Hepatocyte (in vitro differentiated cells): Measurements from ENCODE around the gene AGGF1.

Experiments used
- EZH2 ChIP-seq: fragments of 200-600 bp; sonication (generic); IDR thresholded peaks from 2 replicates; pipeline ENCODE4 v1.6.1; 2016; ENCODE audit warnings: antibody characterized with exemption, mild to moderate bottlenecking, borderline replicate concordance
- EZH2phosphoT487 ChIP-seq: fragments of 200-600 bp; sonication (generic); IDR thresholded peaks from one replicate; pipeline ENCODE4 v1.6.1; 2018; ENCODE audit warnings: antibody characterized with exemption, mild to moderate bottlenecking, low read depth, moderate library complexity; ENCODE audit not compliant: unreplicated experiment, severe bottlenecking
- TF ChIP-seq, protein P1 (sequence below): fragments of 200-600 bp; sonication (generic); IDR thresholded peaks from 2 replicates; pipeline ENCODE4 v1.5.1; 2016; ENCODE audit warnings: antibody characterized with exemption, mild to moderate bottlenecking; ENCODE audit not compliant: poor library complexity

DNA sequence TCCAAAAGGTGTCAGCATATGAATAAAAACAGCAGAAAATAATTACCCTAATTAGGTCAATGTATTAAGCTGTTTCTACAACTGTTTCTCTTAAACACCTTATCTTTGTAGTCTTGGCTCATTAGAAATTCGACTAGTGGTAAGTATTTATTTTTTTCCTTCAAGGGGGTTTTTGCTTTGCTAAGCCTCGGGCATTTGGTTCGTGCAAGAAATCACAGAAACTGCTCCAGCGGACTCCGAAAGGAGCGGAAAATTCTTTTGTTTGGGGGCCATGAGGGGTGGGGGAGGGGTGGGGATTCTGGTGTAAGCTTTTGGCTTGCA, 56.1 kb downstream of the AGGF1 start:
- TF ChIP-seq, protein P1, sequence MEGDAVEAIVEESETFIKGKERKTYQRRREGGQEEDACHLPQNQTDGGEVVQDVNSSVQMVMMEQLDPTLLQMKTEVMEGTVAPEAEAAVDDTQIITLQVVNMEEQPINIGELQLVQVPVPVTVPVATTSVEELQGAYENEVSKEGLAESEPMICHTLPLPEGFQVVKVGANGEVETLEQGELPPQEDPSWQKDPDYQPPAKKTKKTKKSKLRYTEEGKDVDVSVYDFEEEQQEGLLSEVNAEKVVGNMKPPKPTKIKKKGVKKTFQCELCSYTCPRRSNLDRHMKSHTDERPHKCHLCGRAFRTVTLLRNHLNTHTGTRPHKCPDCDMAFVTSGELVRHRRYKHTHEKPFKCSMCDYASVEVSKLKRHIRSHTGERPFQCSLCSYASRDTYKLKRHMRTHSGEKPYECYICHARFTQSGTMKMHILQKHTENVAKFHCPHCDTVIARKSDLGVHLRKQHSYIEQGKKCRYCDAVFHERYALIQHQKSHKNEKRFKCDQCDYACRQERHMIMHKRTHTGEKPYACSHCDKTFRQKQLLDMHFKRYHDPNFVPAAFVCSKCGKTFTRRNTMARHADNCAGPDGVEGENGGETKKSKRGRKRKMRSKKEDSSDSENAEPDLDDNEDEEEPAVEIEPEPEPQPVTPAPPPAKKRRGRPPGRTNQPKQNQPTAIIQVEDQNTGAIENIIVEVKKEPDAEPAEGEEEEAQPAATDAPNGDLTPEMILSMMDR, result no peak
- TF ChIP-seq EZH2phosphoT487, result no peak
- no peak for TF ChIP-seq EZH2
